Measurements from ENCODE around the gene NDUFA8.

The NDUFA8 gene

DNA sequence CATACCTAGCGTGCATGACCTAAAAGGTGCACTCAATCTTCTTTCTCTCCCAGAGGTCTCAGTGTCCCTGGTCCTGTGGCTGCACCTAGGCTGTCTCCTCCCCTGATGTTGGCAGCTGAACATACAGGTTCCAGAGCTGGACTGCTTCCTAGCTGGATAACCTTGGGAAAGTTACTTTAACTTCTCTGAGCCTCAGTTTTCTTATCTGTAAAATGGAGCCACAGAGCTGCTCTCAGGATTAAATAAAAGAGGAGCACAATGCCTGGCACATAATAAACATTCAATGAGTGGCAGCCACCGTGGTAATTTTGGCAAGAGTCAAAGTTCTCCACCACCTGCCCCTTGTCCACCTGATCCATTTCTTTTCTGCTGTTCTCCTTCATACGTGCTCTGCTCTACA is 14.1 kb upstream of the NDUFA8 start:
- TF ChIP-seq FOXM1 (IDR thresholded peaks at IDR 0.05; ENCODE audit: borderline replicate concordance, low read depth) (no peak), TEAD4 (IDR thresholded peaks at IDR 0.05) (no peak), EGR1 (IDR thresholded peaks at IDR 0.05) (no peak), NFIC (IDR thresholded peaks at IDR 0.05) (no peak), YY1 (IDR thresholded peaks at IDR 0.05; ENCODE audit: low read depth) (no peak), EP300 (IDR thresholded peaks at IDR 0.05; ENCODE audit: borderline replicate concordance) (no peak), MAX (IDR thresholded peaks at IDR 0.05) (no peak), ZBTB7A (IDR thresholded peaks at IDR 0.05; ENCODE audit: low read depth) (no peak), TAF1 (IDR thresholded peaks at IDR 0.05; ENCODE audit: low read depth) (no peak), CREB1 (IDR thresholded peaks at IDR 0.05; ENCODE audit: low read depth) (no peak), RAD21 (IDR thresholded peaks at IDR 0.05; ENCODE audit: low read depth) (no peak)
- TF ChIP-seq, protein P1, sequence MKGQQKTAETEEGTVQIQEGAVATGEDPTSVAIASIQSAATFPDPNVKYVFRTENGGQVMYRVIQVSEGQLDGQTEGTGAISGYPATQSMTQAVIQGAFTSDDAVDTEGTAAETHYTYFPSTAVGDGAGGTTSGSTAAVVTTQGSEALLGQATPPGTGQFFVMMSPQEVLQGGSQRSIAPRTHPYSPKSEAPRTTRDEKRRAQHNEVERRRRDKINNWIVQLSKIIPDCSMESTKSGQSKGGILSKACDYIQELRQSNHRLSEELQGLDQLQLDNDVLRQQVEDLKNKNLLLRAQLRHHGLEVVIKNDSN (IDR thresholded peaks at IDR 0.05) = no peak

GRCh38 chr9:122172131-122172530 is 12.6 kb upstream of the NDUFA8 start:
- TF ChIP-seq FOXM1 (IDR thresholded peaks at IDR 0.05; ENCODE audit: borderline replicate concordance, low read depth) (no peak), MAX (IDR thresholded peaks at IDR 0.05) (no peak), RAD21 (IDR thresholded peaks at IDR 0.05; ENCODE audit: low read depth) (no peak), TAF1 (IDR thresholded peaks at IDR 0.05; ENCODE audit: low read depth) (no peak), TEAD4 (IDR thresholded peaks at IDR 0.05) (no peak), TCF12 (IDR thresholded peaks at IDR 0.05; ENCODE audit: low read depth) (no peak), CEBPB (IDR thresholded peaks at IDR 0.05) (no peak), YY1 (IDR thresholded peaks at IDR 0.05; ENCODE audit: low read depth) (no peak), EGR1 (IDR thresholded peaks at IDR 0.05) (no peak), NFIC (IDR thresholded peaks at IDR 0.05) (no peak), REST (IDR thresholded peaks at IDR 0.05; ENCODE audit: low read depth) (no peak), ZBTB7A (IDR thresholded peaks at IDR 0.05; ENCODE audit: low read depth) (no peak), EP300 (IDR thresholded peaks at IDR 0.05; ENCODE audit: borderline replicate concordance) (no peak)
- TF ChIP-seq, protein P1 (IDR thresholded peaks at IDR 0.05) = no peak

DNA sequence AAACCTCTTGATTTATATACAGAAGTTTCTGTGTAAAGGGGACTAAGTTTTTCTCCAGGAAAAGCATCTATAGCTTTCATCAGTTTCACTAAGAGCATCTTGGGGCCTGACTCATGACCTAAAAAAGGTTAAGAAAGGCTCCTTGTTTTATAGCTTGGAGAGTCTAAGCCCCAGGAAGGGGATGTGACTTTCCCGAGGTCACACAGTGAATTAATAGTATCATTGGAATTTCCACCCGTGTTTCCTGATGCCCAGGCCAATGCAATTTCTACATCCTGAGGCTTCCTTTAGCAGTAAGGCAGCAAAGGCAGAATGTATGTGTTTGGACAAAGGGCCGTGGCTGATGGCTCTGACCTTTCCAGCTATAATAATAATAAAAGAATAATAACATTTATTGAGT is 8.8 kb upstream of the NDUFA8 start:
- TF ChIP-seq ZBTB7A (IDR thresholded peaks at IDR 0.05; ENCODE audit: low read depth) = no peak
- no peak for TF ChIP-seq CREB1 (IDR thresholded peaks at IDR 0.05; ENCODE audit: low read depth)
- TF ChIP-seq EP300 (IDR thresholded peaks at IDR 0.05; ENCODE audit: borderline replicate concordance) = no peak
- no peak for TF ChIP-seq TEAD4 (IDR thresholded peaks at IDR 0.05)
- TF ChIP-seq, protein P1 (IDR thresholded peaks at IDR 0.05) = no peak
- TF ChIP-seq REST (IDR thresholded peaks at IDR 0.05; ENCODE audit: low read depth) = no peak
- no peak for TF ChIP-seq FOXM1 (IDR thresholded peaks at IDR 0.05; ENCODE audit: borderline replicate concordance, low read depth)
- TF ChIP-seq MAX (IDR thresholded peaks at IDR 0.05) = no peak
- no peak for TF ChIP-seq CEBPB (IDR thresholded peaks at IDR 0.05)
- no peak for TF ChIP-seq TCF12 (IDR thresholded peaks at IDR 0.05; ENCODE audit: low read depth)

DNA sequence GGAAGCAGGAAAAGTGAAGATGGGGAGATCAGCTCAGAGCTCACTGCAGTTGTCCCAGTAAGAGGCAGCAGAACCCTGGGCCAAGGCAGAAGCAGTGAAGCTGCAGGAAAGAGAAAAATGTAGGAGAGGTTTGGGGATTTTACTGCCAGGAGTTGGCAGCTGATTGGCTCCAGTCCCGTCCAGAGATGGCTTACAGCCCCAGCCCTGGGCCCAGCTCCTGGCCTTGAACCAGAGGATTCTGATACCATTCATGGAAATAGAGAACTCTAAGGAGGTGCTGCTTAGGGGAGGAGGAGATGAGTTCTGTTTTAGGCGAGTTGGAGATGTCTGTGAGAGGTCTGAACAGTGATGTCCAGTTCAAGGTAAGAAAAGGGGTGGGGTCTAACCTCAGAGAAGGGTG is 4.7 kb upstream of the NDUFA8 start:
- TF ChIP-seq CREB1 (IDR thresholded peaks at IDR 0.05; ENCODE audit: low read depth) (no peak), EGR1 (IDR thresholded peaks at IDR 0.05) (no peak)

DNA sequence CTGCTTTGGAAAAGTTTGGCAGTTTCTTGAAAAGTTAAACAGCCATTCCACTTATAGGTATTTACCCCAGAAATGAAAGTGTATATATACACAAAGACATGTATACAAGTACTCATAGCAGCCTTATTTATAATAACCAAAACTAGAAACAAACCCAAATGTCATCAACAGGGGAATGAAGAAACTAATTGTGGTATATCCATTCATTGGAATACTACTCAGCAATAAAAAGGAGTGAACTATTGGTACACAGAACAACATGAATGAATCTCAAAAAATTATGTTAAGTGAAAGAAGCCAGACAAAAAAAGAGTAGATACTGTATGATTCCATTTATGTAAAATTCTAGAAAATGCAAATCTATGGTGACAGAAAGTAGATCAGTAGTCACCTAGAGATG is 2.8 kb upstream of the NDUFA8 start:
- TF ChIP-seq REST (IDR thresholded peaks at IDR 0.05; ENCODE audit: low read depth) (no peak), CEBPB (IDR thresholded peaks at IDR 0.05) (no peak), EGR1 (IDR thresholded peaks at IDR 0.05) (no peak), TCF12 (IDR thresholded peaks at IDR 0.05; ENCODE audit: low read depth) (no peak), ZBTB7A (IDR thresholded peaks at IDR 0.05; ENCODE audit: low read depth) (no peak), EP300 (IDR thresholded peaks at IDR 0.05; ENCODE audit: borderline replicate concordance) (no peak), YY1 (IDR thresholded peaks at IDR 0.05; ENCODE audit: low read depth) (no peak), MAX (IDR thresholded peaks at IDR 0.05) (no peak), CREB1 (IDR thresholded peaks at IDR 0.05; ENCODE audit: low read depth) (no peak), FOXM1 (IDR thresholded peaks at IDR 0.05; ENCODE audit: borderline replicate concordance, low read depth) (no peak), TEAD4 (IDR thresholded peaks at IDR 0.05) (no peak), RAD21 (IDR thresholded peaks at IDR 0.05; ENCODE audit: low read depth) (no peak), TAF1 (IDR thresholded peaks at IDR 0.05; ENCODE audit: low read depth) (no peak), NFIC (IDR thresholded peaks at IDR 0.05) (no peak)
- TF ChIP-seq, protein P1 (IDR thresholded peaks at IDR 0.05) = no peak

Data from Ishikawa (cell line).